HPDE6-E6E7 (cell line): ENCODE data around the gene ANKRD11.
"Not testable (repeated sequence)": the region's sequence is repeated elsewhere in the genome, so short reads cannot be mapped to it uniquely, and the experiment has no call there.

Experiments
- DNase-seq: peaks from one replicate; pipeline ENCODE4 v3.0.0; 2011; ENCODE audit warnings: missing footprints; ENCODE audit errors: extremely low spot score

Gene ANKRD11

DNA sequence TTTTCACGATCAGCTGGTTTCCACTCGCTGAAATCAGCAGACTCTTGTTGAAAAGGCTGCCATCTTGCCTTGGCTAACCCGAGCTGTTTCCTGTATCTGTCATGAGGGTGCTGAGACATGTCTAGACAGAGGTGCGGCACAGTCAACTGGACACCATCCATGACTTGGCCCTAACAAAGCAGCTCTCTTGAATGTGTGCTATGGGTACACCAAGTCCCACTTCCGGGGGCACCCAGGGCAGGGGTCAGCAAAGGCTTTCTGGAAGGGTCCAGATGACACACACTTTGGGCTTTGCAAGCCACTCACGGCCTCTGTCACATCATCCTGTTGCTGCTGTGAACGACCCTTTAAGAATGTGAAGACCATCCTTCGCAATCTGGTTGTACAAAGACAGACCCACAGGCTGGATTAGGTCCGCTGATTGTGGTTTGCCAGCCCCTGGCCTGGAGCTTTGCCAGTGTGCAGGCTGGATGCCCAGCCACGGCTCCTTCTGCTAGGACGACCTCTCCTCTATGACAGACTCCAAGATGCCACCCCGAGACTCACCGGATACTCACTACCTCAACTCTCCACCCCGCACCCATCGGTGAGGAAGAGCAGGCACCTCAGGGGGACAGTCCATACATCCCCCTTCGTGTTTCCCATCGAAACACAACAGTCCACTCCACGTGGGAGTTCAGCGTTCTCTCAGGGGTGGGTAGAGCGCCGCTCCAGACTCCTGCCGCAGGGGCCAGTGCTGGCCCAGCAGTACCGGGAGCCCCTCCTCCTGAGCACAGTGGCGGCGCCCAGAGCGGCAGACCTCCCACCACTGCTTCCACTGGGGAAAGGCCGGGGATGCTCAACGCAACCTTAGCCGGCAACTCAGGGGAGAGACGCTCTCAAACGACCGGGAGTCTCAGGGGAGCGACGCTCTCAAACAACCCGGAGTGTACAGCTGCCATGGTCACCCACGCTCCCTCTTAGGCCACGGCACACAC is 123.5 kb downstream of the ANKRD11 start:
- peak; percentile 76 for DNase-seq

DNA sequence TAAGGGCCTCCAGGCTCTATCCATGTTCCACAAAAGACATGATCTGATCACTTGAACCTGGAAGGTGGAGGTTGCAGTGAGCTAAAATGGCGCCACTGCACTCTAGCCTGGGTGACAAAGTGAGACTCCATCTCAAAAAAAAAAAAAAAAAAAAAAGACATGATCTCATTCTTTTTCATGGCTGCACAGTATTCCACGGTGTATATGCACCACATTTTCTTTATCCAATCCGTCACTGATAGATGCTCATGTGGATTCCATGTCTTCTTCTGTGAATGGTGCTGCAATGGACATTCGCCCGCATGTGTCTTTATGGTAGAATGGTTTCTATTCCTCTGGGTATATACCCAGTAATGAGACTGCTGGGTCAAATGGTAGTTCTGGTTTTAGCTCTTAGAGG is 124.4 kb downstream of the ANKRD11 start:
- no peak for DNase-seq

DNA sequence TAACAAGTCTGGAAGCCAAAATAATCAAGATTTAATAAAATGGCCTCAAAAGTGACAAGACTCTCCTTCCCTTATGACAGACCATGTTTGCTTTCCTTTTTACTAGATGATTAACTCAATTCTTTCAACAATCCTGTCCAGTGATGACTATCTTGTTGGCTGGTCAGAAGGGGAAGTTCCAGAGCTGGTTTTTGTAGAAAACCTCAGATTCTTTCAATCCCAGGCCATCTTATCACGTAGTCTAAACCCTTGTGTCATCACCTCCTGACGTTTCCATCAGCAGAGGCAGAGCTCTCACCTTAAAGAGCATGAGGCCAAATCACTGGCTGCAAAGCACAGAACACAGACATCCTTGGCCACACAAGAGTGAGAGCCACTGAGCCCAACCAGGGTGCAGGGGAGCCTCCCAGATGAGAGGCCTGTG is 125.3 kb downstream of the ANKRD11 start:
- no peak for DNase-seq

DNA sequence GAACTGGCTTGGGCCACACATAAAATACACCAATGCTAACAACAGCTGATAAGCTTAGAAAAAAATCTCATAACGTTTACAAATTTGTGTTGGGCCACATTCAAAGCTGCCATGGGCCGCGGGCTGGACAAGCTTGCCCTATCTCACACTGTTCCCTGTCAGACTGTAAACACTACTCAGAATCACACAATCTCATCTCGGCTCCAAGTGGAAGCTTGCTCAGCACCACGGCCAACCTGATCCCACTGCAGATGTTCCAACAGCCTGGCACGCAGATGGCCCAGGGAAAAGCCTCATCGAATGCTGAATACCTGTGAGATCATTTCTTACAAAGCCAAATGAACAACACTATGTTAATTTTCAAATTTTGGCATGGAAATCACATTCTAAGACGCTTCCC is 125.8 kb downstream of the ANKRD11 start:
- DNase-seq: no peak

DNA sequence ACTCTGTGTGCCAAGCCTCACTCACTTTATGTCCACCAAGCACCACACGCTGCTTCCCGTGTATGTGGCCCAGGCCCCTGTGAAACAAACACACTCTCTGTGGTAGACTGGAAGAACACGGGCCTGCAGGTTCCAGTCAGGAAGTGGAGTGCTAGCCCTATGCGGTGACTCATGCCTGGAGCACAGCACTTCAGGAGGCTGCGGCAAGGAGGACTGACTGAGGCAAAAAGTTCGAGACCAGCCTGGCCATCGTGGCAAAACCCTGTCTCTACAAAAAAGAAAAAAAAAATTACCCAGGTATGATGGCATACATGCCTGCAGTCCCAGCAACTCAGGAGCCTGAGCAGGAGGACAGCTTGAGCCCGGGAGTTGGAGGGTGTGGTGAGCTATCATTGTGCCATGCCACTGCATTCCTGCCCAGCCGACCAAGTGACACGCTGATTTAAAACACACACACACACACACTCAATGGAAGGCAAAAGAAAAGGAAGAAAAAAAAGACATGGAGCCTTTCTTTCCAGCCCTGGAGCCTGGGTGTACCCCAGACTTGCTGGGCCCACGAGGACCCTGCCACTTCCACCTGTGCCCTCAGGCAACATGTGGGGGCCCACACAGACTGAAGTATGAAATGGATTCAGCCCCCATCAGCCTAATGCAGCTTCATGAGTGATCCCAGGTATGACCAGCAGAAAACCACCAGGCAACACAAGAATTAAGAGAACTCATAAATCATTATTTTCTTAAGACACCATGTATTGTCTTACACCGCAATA is 126.6 kb downstream of the ANKRD11 start:
- DNase-seq: peak; percentile 74

DNA sequence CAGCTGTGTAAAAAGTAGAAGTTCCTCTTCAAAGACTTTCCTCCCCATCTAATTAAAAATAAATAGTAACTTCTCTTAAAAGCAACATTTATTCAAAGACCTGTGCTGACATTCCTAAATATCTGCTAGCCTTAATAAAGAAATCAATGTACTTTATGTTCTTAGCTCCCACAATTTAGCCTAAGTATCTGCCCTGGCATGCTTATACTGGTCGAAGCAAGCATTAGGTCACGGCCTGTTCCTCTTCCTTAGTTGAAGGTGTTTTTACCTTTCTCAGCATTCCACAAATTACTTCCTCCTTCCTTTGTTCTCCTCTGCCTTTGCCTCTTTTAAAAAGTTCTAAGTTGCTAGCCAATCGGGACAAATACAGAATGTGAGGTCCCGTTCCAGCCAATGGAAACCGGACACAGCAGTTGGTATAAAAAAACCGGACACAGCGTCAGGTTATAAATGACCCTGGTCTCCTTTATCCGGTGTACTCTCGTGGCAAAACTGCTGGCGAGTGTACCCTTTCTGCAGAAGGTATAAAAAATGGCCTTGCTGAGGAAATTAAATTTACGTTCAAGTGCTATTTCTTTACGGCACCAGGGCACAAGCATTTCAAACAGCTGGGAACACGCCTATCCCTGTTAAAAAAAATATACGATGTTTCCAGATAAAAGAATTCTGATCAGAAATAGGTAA is 127.7 kb downstream of the ANKRD11 start:
- not testable (repeated sequence) for DNase-seq

DNA sequence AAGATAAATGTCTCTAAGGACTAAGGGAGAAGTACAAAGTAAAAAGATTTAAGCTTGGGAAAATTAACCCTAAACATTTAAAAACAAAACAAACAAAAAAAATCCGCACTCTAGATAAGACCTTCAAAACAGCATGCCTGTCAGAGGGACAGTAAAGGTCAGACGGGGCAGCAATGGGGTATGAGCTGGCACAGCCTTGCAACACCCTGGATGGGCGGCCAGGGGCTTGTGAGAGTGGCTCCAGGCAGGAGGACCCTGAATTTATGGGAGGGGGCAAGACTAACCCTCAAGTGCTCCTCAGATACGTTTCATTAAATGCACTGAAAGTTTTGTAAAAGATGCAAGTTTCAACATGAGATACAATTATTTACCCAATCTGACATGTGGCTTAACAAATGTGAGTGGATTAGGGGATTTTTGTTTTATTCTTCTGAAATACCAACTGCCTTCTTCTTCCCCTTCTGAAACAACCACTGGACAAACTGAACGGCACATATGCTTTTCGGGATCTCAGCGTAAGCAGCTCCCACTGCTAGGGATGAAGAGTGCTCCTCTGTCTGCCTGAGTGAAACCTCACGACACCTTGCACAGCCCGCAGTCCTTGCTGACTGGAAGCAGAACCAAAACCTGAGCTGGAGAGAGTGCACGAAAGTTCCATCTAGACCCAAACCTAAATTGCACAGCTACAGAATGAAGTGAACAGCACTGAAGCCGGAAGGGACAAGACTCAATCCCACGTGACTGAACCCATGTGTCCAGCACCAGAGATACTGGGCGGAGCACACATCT is 128.4 kb downstream of the ANKRD11 start:
- peak; percentile 69 for DNase-seq

DNA sequence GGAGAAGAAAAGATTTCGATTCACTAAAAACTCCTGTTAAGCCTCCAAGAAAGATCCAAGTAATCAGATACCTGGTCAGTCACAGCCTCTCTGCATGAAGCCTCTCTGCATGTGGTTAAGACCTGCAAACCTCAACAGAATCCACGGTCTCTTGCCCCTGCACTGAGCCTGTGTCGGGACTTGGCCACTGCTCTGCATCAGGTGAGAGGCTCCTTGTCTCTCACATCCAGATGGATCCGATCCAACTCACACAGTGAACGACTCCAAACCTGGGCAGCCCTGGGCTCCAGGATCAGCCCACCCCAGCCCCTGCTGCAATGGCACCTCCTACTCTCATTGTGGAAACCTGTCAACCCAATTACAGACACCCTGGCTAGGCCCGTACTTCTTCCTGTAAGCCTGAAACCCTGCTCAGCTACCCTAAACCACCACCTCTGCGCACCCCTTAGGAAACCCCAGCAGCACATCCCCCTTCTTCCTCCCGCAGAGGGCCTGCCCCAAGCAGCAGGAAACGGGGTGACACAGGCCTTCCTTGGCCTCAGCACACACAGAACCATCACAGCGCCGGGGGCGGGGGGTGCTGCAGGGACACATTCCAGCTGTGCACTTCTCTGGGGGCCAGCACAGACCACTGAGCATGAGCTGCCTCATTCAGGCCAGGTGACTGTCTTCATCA is 129.5 kb downstream of the ANKRD11 start:
- no peak for DNase-seq

DNA sequence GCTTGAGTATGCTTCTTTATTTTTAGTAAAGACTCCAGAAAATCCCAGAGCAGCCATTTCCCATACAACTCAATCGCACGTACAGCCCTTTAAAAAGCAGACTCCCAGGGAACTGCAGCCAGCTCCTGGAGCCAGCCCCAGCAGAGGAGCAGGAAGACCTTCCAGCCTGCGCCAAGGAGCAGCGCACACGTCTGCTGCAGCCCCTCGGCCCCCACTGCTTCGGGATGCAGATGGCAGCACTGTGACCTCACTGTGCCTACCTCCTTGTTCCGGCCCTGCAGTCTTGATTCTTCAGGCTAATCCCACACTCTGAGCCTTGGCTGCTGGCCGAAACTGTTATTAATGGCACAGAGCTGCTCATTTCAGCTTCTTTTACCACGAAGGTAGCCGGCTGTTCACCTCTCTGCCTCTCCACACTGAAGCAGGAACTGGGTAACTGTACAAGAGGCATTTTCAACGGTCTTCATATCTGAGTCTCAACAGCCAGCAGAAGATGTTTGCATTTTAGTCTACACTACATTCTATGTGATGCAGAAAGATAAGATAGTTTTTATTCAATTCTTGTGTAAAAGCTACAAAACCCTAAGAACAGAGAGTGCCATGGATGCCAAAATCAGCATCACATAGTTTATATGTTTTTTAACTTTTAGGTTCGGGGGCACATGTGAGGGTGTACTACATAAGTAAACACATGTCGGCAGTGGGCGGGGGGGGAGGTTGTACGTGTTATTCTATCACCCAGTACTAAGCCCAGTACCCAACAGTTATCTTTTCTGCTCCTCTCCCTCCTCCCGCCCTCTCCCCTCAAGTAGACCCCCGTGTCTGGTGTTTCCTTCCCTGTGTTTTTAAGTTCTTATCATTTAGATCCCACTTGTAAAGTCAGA is 130.9 kb downstream of the ANKRD11 start:
- no peak for DNase-seq

DNA sequence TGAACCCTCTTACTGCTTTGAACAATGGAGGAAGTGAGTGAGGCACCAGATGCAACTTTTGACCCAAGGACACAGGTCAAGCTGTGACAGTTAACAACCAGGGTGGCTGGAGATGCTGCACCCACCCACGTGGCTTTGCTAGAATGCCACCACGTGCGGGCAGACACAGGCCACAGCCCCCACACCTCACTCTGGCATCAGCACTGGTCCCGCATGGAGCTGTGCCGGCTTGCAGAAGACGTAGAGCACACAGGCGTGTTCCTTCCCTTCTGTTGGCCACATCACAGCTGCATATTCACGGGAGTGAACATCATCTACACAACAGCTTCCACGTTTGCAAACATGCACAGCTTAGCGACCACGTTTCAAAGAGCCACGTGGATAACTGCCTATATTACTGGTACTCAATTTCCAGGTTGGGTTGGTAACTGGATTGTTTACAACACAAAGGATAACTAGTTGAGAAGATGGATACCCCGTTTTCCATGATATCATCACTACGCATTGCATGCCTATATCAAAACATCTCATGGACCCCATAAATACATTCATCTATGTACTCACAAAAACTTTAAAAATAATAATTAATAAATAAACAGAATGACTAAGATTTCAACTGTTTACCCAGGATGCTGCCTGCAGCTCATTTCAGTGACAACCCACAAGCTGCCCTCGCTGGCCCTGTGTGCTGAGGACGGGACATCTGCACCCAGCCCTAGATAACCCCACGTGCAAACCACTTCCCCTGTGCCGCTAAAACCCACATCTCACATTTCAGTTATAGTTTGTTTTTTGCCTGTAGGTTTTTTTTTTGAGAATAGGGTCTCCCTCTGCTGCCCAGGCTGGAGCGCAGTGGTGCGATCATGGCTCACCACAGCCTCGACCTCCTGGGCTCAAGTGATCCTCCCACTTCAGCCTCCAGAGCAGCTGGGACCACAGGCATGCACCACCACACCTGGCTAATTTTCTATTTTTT is 132.0 kb downstream of the ANKRD11 start:
- DNase-seq: no peak

DNA sequence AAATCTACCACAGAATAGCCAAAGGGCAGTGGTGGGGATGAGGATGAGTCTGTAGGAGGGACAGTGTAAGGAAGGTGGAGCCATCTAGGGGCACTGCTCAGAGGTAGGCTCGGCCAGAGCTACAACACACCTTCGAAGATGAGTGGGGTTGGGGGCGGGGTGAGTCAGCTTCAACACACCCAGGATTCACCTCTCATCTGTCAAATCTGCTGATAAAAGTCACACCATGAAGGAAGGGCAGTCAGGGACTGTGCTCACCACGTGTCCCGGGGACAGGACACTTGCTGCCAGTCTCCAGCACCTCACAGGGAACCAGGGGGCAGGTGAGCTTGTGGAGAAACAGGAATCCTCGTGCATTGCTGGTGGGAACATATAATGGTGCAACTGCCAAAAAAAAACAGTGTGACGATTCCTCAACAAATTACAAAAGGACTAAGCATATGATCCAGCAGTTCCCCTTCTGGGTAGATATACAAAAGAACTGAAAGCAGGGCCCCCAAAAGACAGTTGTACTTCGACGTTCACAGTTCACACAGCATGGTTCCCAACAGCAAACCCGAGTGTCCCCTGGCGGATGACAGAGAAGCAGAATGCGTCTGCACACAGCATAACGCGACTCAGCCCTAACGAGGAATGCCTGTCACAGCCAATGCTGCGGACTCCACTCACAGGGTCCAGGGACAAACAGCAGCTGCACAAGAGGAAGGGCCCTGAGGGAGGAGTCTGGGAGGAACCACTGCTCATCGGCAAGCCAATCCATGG is 133.1 kb downstream of the ANKRD11 start:
- DNase-seq: no peak

DNA sequence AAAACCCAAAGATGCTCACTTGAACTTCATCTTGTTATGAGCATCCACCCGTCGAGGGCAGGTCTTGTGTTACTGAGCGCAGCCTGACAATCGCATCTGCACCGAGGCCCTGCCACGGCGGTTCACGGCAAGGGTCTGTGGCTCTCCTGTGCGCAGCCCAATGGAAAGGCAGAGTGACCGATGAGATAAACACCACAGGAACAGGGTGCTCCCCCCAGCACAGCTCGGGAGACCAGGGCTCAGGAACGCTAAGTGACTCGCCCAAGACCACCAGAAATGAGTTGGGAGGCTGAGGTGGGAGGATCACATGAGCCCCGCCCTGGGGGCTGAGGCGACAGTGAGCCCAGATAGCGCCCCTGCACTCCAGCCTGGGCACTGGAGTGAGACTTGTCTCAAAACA is 134.7 kb downstream of the ANKRD11 start:
- DNase-seq: no peak

DNA sequence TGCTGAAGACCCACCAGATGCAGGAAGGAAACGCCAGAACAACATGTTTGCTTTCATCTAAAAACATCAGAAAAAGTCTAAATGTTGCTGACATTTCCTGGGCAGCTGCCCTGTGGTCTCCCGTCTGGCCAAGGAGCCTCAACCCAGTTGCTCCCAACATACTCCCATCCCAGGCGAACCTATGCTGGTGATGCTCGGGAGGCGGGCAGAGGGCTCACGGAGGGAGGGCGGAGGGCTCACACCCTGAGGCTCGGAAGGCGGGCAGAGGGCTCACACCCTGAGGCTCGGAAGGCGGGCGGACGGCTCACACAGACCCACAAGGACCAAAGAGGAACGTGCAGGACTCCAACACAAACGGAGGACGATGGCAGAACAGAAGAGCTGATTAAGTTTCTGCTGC is 135.4 kb downstream of the ANKRD11 start:
- DNase-seq: no peak

DNA sequence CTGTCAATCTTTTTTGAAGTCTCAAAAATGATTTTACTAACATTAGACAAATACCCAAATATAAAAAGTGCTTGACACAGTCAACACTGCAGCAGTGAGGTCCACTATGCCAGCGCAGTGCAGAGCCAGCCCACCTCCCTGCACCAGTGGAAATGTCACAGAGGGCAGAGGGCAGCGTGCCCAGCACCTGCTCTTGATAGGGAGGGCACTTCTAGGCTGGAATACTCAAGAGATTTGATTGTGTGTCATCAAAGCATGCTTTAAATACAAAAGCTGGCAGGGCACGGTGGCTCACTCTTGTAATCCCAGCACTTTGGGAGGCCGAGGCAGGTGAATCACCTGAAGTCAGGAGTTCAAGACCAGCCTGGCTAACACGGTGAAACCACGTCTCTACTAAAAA is 136.0 kb downstream of the ANKRD11 start:
- no peak for DNase-seq

DNA sequence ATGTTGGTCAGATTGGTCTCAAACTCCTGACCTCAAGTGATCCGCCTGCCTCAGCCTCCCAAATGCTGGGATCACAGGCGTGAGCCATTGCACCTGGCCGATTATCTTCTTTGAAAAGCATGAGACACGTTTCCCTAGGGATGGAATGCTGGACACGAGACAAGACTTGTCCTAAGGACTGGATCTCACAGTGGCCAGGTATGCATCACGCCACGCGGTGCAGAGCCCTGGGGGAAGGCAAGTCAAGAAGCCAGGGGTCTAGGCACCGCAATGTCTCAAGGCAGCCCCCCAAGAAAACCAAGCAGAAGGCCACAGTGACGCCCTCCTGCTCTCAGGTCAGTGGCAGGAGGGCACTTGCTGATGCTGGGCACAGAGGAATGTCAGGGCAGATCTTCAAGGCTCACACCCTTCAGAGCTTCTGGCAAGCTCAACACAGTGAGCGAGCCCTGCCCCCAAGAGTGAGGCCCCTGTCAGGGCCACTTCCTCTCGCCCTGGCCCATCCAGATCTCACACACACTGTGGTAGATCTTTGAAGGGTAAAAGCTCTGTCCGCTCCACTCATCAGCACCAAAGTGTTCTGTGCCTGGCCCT is 138.2 kb downstream of the ANKRD11 start:
- peak; percentile 90 for DNase-seq

DNA sequence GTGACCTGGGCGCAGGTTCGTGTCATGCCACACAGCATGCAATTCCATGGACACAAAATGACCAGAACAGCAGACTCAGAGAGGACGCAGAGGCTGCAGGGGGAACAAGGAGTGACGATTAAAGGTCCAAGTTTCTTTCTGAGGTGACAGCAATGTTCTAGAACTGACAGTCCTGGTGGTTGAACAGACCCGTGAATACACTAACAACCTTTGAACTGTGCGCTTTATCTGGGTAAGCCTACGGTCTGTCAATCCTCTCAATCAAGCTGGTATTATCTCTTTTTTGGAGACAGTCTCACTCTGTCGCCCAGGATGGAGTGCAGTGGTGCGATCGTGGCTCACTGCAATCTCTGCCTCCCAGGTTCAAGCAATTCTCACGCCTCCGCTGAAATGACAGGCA is 138.7 kb downstream of the ANKRD11 start:
- no peak for DNase-seq

DNA sequence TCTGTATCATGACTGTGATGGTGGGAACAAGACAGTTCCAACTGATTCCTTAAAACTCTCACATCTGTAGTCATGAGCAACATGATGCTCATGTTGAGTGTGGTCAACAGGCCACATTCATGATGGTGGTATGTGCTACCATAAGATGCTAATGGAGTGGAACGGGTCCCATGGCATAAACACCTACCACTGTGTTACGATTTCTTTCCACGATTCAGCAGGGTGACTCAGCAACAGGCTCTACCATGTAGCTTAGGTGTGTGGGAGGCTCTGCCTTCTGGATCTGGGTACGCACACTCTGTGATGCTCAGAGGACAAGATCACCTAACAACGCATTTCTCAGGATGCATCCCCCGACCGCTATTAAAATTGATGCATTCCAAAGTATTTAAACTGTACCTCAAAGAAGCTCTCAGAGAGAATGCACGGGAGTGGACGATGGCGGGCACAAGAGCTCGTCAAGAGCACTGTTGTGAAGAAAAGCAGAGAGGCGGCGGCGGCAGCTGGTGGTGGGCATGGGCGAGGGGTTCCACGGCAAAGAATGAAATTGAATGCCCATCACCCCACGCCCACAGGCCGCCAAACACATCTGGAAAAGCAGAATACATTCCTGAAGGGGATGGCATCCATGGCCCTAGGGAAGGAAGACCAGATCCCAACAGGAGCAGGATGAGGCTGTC is 139.5 kb downstream of the ANKRD11 start:
- DNase-seq: no peak
